NAMALWA (cell line): Measurements from ENCODE around the gene GLT1D1.
"Not testable (repeated sequence)": the region's sequence is repeated elsewhere in the genome, so short reads cannot be mapped to it uniquely, and the experiment has no call there.

Experiments
- DNase-seq: peaks from one replicate; pipeline ENCODE4 v3.0.0-alpha.2; 2015; ENCODE audit warnings: low spot score

GLT1D1 gene

GRCh38 chr12:128852885-128853599 is at the start of gene GLT1D1:
TSS of gene GLT1D1 (plus strand) at chr12:128853478. CDS start at chr12:128853582, 104 bp downstream.
- no peak for DNase-seq

- DNase-seq: no peak
Observed at GRCh38 chr12:128803788-128804187, 49.5 kb upstream of the GLT1D1 start.

GRCh38 chr12:128804762-128805161 is 48.5 kb upstream of the GLT1D1 start:
- no peak for DNase-seq

- not testable (repeated sequence) for DNase-seq
Observed at GRCh38 chr12:128805406-128805805, 47.9 kb upstream of the GLT1D1 start.

GRCh38 chr12:128806573-128806972 is 46.7 kb upstream of the GLT1D1 start:
- no peak for DNase-seq

GRCh38 chr12:128807161-128807724 is 46.0 kb upstream of the GLT1D1 start:
- no peak for DNase-seq

- DNase-seq: no peak
Observed at GRCh38 chr12:128808651-128809050, 44.6 kb upstream of the GLT1D1 start.

- DNase-seq: no peak
Observed at GRCh38 chr12:128810182-128811127, 42.8 kb upstream of the GLT1D1 start.

- DNase-seq: no peak
Observed at GRCh38 chr12:128811806-128812205, 41.5 kb upstream of the GLT1D1 start.

- DNase-seq: no peak
Observed at GRCh38 chr12:128813392-128813791, 39.9 kb upstream of the GLT1D1 start.

- DNase-seq: no peak
Observed at GRCh38 chr12:128813883-128814282, 39.4 kb upstream of the GLT1D1 start.

- no peak for DNase-seq
Observed at GRCh38 chr12:128814411-128815261, 38.6 kb upstream of the GLT1D1 start.

- no peak for DNase-seq
Observed at GRCh38 chr12:128815779-128816642, 37.3 kb upstream of the GLT1D1 start.

GRCh38 chr12:128816643-128816920 is 36.7 kb upstream of the GLT1D1 start:
- no peak for DNase-seq

- DNase-seq: peak; percentile 77
Observed at GRCh38 chr12:128817111-128818015, 35.9 kb upstream of the GLT1D1 start.

- DNase-seq: peak; percentile 63
Observed at GRCh38 chr12:128818065-128819022, 34.9 kb upstream of the GLT1D1 start.

- DNase-seq: no peak
Observed at GRCh38 chr12:128819293-128820144, 33.8 kb upstream of the GLT1D1 start.

- DNase-seq: no peak
Observed at GRCh38 chr12:128820253-128820652, 33.0 kb upstream of the GLT1D1 start.
